ENCODE measurements around the gene KCND3.

KCND3 gene

DNA sequence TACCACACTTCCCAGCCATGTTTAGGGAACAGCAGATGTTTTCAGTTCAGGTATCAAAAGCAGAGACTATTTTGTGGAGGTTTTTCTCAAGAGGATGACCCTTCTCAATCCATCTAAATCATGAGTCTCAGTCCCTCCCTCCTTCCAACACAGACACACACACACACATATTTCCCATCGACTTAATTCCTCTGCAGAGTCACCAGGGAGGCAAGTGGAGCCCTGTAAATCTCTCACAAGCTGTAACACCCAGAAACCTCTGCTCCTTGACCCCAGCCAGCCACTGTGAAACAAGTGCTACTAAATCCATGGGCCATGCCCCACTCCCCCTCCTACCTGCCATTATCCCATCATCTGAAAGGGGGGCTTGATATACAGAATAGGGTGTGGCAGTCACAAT lies 10.6 kb upstream of the KCND3 start:
- Histone ChIP-seq H3K27ac (replicated peaks; ENCODE audit: low read length) (no peak overlapping the region), H3K4ac (ENCODE audit: low read length) (no peak overlapping the region), H3K27me3 (ENCODE audit: control insufficient read depth in 3 of 3, insufficient read depth in 3 of 3, low read depth in 1 of 3, low read length in 3 of 3) (peaks cover 0 to 27% (median 0%) of the 10 kb centered on the region in 3 experiments), H2BK120ac (ENCODE audit: low read depth, low read length) (no peak overlapping the region), H3K18ac (ENCODE audit: low read length) (no peak overlapping the region), H3K4me3 (ENCODE audit: low read length in 2 of 2) (no peak overlapping the region), H3K14ac (ENCODE audit: low read length) (no peak overlapping the region), H2BK12ac (ENCODE audit: low read length) (no peak overlapping the region), H4K8ac (ENCODE audit: low read depth, low read length) (no peak overlapping the region), H2BK15ac (ENCODE audit: low read length) (no peak overlapping the region), H2AFZ (ENCODE audit: low read length) (no peak overlapping the region), H2BK5ac (ENCODE audit: low read length) (no peak overlapping the region), H2AK5ac (ENCODE audit: low read depth, low read length) (no peak overlapping the region), H3K4me2 (ENCODE audit: insufficient read depth, low read length, poor library complexity, severe bottlenecking) (no peak overlapping the region), H3K4me1 (ENCODE audit: control insufficient read depth in 2 of 2, insufficient read depth in 1 of 2, low read depth in 1 of 2, low read length in 2 of 2) (no peaks in the 10 kb centered on the region), H3K9ac (ENCODE audit: low read depth, low read length, poor library complexity) (no peak overlapping the region), H3K79me1 (ENCODE audit: low read depth, low read length) (no peaks in the 10 kb centered on the region), H3K9me3 (replicated peaks in 1 of 2; ENCODE audit: control insufficient read depth in 2 of 2, insufficient read depth in 1 of 2, low read depth in 1 of 2, low read length in 2 of 2) (no peaks in the 10 kb centered on the region), H3K23ac (ENCODE audit: low read depth, low read length, poor library complexity) (no peak overlapping the region), H3K36me3 (replicated peaks in 1 of 2; ENCODE audit: control insufficient read depth in 2 of 2, insufficient read depth in 2 of 2, low read length in 2 of 2) (no peaks in the 10 kb centered on the region), H4K91ac (ENCODE audit: low read depth, low read length, poor library complexity) (no peak overlapping the region)
- no CpG with 5 or more reads among the region's 1 CpG for WGBS, 2 donors (ENCODE audit: extremely low coverage in 2 of 2, insufficient read length in 2 of 2, insufficient replicate concordance in 1 of 2)
- no peak for DNase-seq (ENCODE audit: low spot score)

DNA sequence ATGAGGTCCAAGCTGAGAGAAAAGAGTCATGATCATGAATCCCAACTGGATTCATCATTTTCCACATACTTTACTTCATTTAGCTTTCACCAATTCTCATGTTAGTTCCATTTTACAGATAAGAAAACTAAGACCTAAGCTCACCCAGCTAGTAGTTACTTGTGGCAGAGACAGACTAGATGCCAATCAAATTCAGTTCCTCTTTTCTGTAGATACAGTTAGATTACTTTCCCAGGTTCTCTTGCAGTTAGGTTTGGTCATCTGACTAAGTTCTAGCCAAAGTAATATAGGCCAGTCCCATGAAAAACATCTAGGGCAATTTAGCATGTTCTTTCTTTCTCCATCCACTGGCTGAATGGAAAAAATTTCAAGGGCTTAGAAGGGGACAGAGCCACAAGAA lies 8.9 kb upstream of the KCND3 start:
- no peak for DNase-seq (ENCODE audit: low spot score)

DNA sequence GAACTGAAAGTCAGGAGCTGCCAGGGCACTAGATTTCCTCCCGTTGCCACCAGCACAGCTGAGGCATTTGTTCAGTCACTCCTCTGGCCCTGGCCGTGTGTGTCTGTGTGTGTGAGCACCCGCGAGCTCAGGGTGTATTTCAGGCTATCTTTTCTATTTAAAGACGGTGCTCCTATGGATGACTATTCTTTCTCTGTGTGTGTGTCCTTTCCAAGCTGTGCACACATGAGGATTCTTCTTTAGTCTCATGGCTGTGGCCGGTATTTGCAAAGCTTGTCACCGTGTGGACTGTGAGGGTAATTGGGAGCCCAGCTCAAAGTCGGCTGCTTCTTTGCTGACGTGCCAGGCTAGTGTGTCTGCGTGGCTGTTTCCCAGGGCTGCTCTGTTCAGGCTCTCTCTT lies 3.0 kb upstream of the KCND3 start:
- H3K36me3 ChIP-seq (replicated peaks in 1 of 2; ENCODE audit: control insufficient read depth in 2 of 2, insufficient read depth in 2 of 2, low read length in 2 of 2), result no peaks in the 10 kb centered on the region
- no peak overlapping the region for H4K91ac ChIP-seq (ENCODE audit: low read depth, low read length, poor library complexity)

More for the DNA sequence above, 8.9 kb upstream of the KCND3 start:
- H3K9me3 ChIP-seq (replicated peaks in 1 of 2; ENCODE audit: control insufficient read depth in 2 of 2, insufficient read depth in 1 of 2, low read depth in 1 of 2, low read length in 2 of 2), result no peaks in the 10 kb centered on the region
- H3K14ac ChIP-seq (ENCODE audit: low read length), result no peak overlapping the region
- H2BK15ac ChIP-seq (ENCODE audit: low read length), result no peak overlapping the region
- H3K23ac ChIP-seq (ENCODE audit: low read depth, low read length, poor library complexity), result no peak overlapping the region
- no peaks in the 10 kb centered on the region for H3K4me1 ChIP-seq (ENCODE audit: control insufficient read depth in 2 of 2, insufficient read depth in 1 of 2, low read depth in 1 of 2, low read length in 2 of 2)
- H2BK12ac ChIP-seq (ENCODE audit: low read length), result no peak overlapping the region
- no peak overlapping the region for H3K9ac ChIP-seq (ENCODE audit: low read depth, low read length, poor library complexity)
- H3K79me1 ChIP-seq (ENCODE audit: low read depth, low read length), result no peaks in the 10 kb centered on the region
- H3K4ac ChIP-seq (ENCODE audit: low read length), result no peak overlapping the region
- H3K4me2 ChIP-seq (ENCODE audit: insufficient read depth, low read length, poor library complexity, severe bottlenecking), result no peak overlapping the region
- no peak overlapping the region for H2AK5ac ChIP-seq (ENCODE audit: low read depth, low read length)
- no peak overlapping the region for H2BK120ac ChIP-seq (ENCODE audit: low read depth, low read length)
- H3K18ac ChIP-seq (ENCODE audit: low read length), result no peak overlapping the region
- no peak overlapping the region for H2BK5ac ChIP-seq (ENCODE audit: low read length)
- no peak overlapping the region for H4K8ac ChIP-seq (ENCODE audit: low read depth, low read length)
- H3K36me3 ChIP-seq (replicated peaks in 1 of 2; ENCODE audit: control insufficient read depth in 2 of 2, insufficient read depth in 2 of 2, low read length in 2 of 2), result no peaks in the 10 kb centered on the region
- no peak overlapping the region for H3K4me3 ChIP-seq (ENCODE audit: low read length in 2 of 2)
- H4K91ac ChIP-seq (ENCODE audit: low read depth, low read length, poor library complexity), result no peak overlapping the region
- H2AFZ ChIP-seq (ENCODE audit: low read length), result no peak overlapping the region
- peaks cover 0 to 43% (median 0%) of the 10 kb centered on the region in 3 experiments for H3K27me3 ChIP-seq (ENCODE audit: control insufficient read depth in 3 of 3, insufficient read depth in 3 of 3, low read depth in 1 of 3, low read length in 3 of 3)
- no peak overlapping the region for H3K27ac ChIP-seq (replicated peaks; ENCODE audit: low read length)

DNA sequence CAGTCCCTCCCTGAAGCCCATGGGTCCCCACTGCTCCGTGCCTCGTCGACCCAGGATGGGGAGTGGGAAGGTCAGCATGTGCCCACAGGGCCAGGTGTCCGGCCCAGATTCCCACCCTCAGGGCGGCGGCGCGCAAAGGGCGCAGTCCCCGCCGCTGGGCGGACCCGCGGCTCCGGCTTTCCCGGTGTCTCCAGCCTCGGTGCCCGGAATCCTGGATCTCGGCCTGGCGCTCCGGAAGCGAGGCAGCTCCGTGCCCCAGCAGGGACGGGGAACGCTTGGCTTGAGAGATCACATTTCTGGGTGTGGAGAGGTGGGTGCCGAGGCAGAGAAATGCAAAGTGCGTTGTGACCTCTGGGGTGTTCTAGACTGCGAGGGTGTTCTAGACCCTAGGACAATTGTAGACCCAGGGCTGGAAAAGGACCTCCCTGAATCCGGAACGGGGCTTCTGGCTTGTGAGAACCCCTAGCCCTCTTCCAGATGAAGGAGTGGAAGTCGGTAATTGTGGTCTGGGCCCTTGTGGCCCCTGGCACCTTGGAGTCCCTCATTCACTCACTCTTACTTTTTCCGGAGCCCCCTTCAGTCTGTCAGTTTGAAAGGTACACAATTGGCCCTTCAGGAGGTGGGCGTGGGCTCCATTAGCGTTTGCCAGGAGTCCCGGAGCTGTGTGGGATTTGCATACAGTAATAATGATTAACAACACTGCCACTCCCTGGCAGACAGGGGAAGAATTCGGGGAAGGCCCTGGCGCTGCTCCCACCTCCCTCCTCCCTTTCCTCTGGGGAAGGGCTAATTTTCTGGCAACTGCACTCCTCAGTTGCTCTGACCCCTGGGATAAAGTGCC lies 1.6 kb upstream of the KCND3 start:
- Histone ChIP-seq H3K36me3 (replicated peaks in 1 of 2; ENCODE audit: control insufficient read depth in 2 of 2, insufficient read depth in 2 of 2, low read length in 2 of 2) (no peaks in the 10 kb centered on the region), H3K4me3 (ENCODE audit: low read length in 2 of 2) (peak overlapping the region in 1 of 2 donors; percentile 78), H3K23ac (ENCODE audit: low read depth, low read length, poor library complexity) (peak overlapping the region; percentile 61), H3K79me1 (ENCODE audit: low read depth, low read length) (no peaks in the 10 kb centered on the region), H4K8ac (ENCODE audit: low read depth, low read length) (no peak overlapping the region), H3K4ac (ENCODE audit: low read length) (no peak overlapping the region), H3K27me3 (ENCODE audit: control insufficient read depth in 3 of 3, insufficient read depth in 3 of 3, low read depth in 1 of 3, low read length in 3 of 3) (peaks cover 13 to 96% (median 37%) of the 10 kb centered on the region in 3 experiments), H3K27ac (replicated peaks; ENCODE audit: low read length) (no peak overlapping the region), H2BK15ac (ENCODE audit: low read length) (no peak overlapping the region), H4K91ac (ENCODE audit: low read depth, low read length, poor library complexity) (no peak overlapping the region), H2BK12ac (ENCODE audit: low read length) (no peak overlapping the region), H3K14ac (ENCODE audit: low read length) (no peak overlapping the region), H3K4me1 (ENCODE audit: control insufficient read depth in 2 of 2, insufficient read depth in 1 of 2, low read depth in 1 of 2, low read length in 2 of 2) (peaks cover 4 to 8% of the 10 kb centered on the region in 2 donors), H3K4me2 (ENCODE audit: insufficient read depth, low read length, poor library complexity, severe bottlenecking) (peak overlapping the region; percentile 100), H3K18ac (ENCODE audit: low read length) (peak overlapping the region; percentile 84), H2AK5ac (ENCODE audit: low read depth, low read length) (no peak overlapping the region), H3K9me3 (replicated peaks in 1 of 2; ENCODE audit: control insufficient read depth in 2 of 2, insufficient read depth in 1 of 2, low read depth in 1 of 2, low read length in 2 of 2) (no peaks in the 10 kb centered on the region), H2BK120ac (ENCODE audit: low read depth, low read length) (no peak overlapping the region), H3K9ac (ENCODE audit: low read depth, low read length, poor library complexity) (peak overlapping the region; percentile 9), H2BK5ac (ENCODE audit: low read length) (no peak overlapping the region), H2AFZ (ENCODE audit: low read length) (peak overlapping the region; percentile 24)
- DNase-seq (ENCODE audit: low spot score), result peak; percentile 50
- no CpG with 5 or more reads among the region's 37 CpGs for WGBS, 2 donors (ENCODE audit: extremely low coverage in 2 of 2, insufficient read length in 2 of 2, insufficient replicate concordance in 1 of 2)

More for the DNA sequence above, 3.0 kb upstream of the KCND3 start:
- Histone ChIP-seq H3K14ac (ENCODE audit: low read length) (no peak overlapping the region), H3K27ac (replicated peaks; ENCODE audit: low read length) (no peak overlapping the region), H2BK12ac (ENCODE audit: low read length) (no peak overlapping the region), H3K23ac (ENCODE audit: low read depth, low read length, poor library complexity) (no peak overlapping the region), H2AFZ (ENCODE audit: low read length) (no peak overlapping the region), H3K27me3 (ENCODE audit: control insufficient read depth in 3 of 3, insufficient read depth in 3 of 3, low read depth in 1 of 3, low read length in 3 of 3) (peaks cover 13 to 85% (median 34%) of the 10 kb centered on the region in 3 experiments), H2AK5ac (ENCODE audit: low read depth, low read length) (no peak overlapping the region), H3K18ac (ENCODE audit: low read length) (no peak overlapping the region), H3K4me2 (ENCODE audit: insufficient read depth, low read length, poor library complexity, severe bottlenecking) (no peak overlapping the region), H3K9ac (ENCODE audit: low read depth, low read length, poor library complexity) (no peak overlapping the region), H3K4me3 (ENCODE audit: low read length in 2 of 2) (no peak overlapping the region), H3K4ac (ENCODE audit: low read length) (no peak overlapping the region), H2BK15ac (ENCODE audit: low read length) (no peak overlapping the region), H2BK5ac (ENCODE audit: low read length) (no peak overlapping the region), H4K8ac (ENCODE audit: low read depth, low read length) (no peak overlapping the region), H2BK120ac (ENCODE audit: low read depth, low read length) (no peak overlapping the region), H3K9me3 (replicated peaks in 1 of 2; ENCODE audit: control insufficient read depth in 2 of 2, insufficient read depth in 1 of 2, low read depth in 1 of 2, low read length in 2 of 2) (no peaks in the 10 kb centered on the region), H3K79me1 (ENCODE audit: low read depth, low read length) (no peaks in the 10 kb centered on the region), H3K4me1 (ENCODE audit: control insufficient read depth in 2 of 2, insufficient read depth in 1 of 2, low read depth in 1 of 2, low read length in 2 of 2) (peaks cover 4 to 8% of the 10 kb centered on the region in 2 donors)
- DNase-seq (ENCODE audit: low spot score), result no peak
- WGBS, 2 donors (ENCODE audit: extremely low coverage in 2 of 2, insufficient read length in 2 of 2, insufficient replicate concordance in 1 of 2), result no CpG with 5 or more reads among the region's 10 CpGs

All from neuronal stem cell (in vitro differentiated cells).